HEK293 (cell line): ENCODE data around the gene RASGRP3.
A peak's percentile ranks its signal among the peaks of the same experiment; 100 is the strongest.

Experiments used
- BCL11A ChIP-seq: fragments of 450-650 bp; formaldehyde crosslinking; IDR thresholded peaks from 2 replicates; pipeline ENCODE4 v1.5.1; 2016; ENCODE audit warnings: low read depth, missing biosample characterization, missing genetic modification characterization
- BCL11B ChIP-seq: fragments of 450-650 bp; formaldehyde crosslinking; IDR thresholded peaks from 2 replicates; pipeline ENCODE4 v1.5.1; 2016; ENCODE audit warnings: low read depth, missing biosample characterization, missing genetic modification characterization
- GLIS2 ChIP-seq: fragments of 450-650 bp; formaldehyde crosslinking; IDR thresholded peaks from 2 replicates; pipeline ENCODE4 v1.5.1; 2016; ENCODE audit warnings: missing biosample characterization, missing genetic modification characterization
- HOXC10 ChIP-seq: sonication (generic); formaldehyde crosslinking; IDR thresholded peaks from 2 replicates; pipeline ENCODE4 v1.8.1; 2023; ENCODE audit warnings: mild to moderate bottlenecking, missing genetic modification reagents
- IKZF3 ChIP-seq: fragments of 450-650 bp; IDR thresholded peaks from 2 replicates; pipeline ENCODE4 v1.5.0; 2018; ENCODE audit warnings: missing biosample characterization, mild to moderate bottlenecking, missing genetic modification characterization, moderate library complexity
- KLF8 ChIP-seq: fragments of 450-650 bp; formaldehyde crosslinking; IDR thresholded peaks from 2 replicates; pipeline ENCODE4 v1.5.1; 2016; ENCODE audit warnings: missing biosample characterization, missing genetic modification characterization
- MEIS1 ChIP-seq: sonication (generic); formaldehyde crosslinking; IDR thresholded peaks from 2 replicates; pipeline ENCODE4 v1.8.1; 2022; ENCODE audit warnings: missing genetic modification reagents, mild to moderate bottlenecking, borderline replicate concordance
- SCRT1 ChIP-seq: fragments of 450-650 bp; formaldehyde crosslinking; IDR thresholded peaks from 2 replicates; pipeline ENCODE4 v1.5.1; 2016; ENCODE audit warnings: missing biosample characterization, missing genetic modification characterization, borderline replicate concordance
- YY1 ChIP-seq: fragments of 450-650 bp; formaldehyde crosslinking; IDR thresholded peaks from 2 replicates; pipeline ENCODE4 v1.5.1; 2018; ENCODE audit warnings: missing biosample characterization, missing genetic modification characterization
- ZBTB8A ChIP-seq: fragments of 450-650 bp; formaldehyde crosslinking; IDR thresholded peaks from 2 replicates; pipeline ENCODE4 v1.5.1; 2016; ENCODE audit warnings: missing biosample characterization, missing genetic modification characterization
- ZNF121 ChIP-seq: fragments of 450-650 bp; formaldehyde crosslinking; IDR thresholded peaks from 2 replicates; pipeline ENCODE4 v1.5.1; 2016; ENCODE audit warnings: missing biosample characterization, missing genetic modification characterization
- ZNF132 ChIP-seq: fragments of 450-650 bp; formaldehyde crosslinking; IDR thresholded peaks from 2 replicates; pipeline ENCODE4 v1.5.1; 2017; ENCODE audit warnings: missing biosample characterization, missing genetic modification characterization, borderline replicate concordance
- ZNF157 ChIP-seq: fragments of 450-650 bp; formaldehyde crosslinking; IDR thresholded peaks from 2 replicates; pipeline ENCODE4 v1.5.1; 2016; ENCODE audit warnings: missing biosample characterization, missing genetic modification characterization
- ZNF175 ChIP-seq: fragments of 450-650 bp; formaldehyde crosslinking; IDR thresholded peaks from 2 replicates; pipeline ENCODE4 v1.5.1; 2016; ENCODE audit warnings: missing biosample characterization, missing genetic modification characterization
- ZNF221 ChIP-seq: fragments of 450-650 bp; formaldehyde crosslinking; IDR thresholded peaks from 2 replicates; pipeline ENCODE4 v1.5.1; 2017; ENCODE audit warnings: missing biosample characterization, missing genetic modification characterization, borderline replicate concordance
- ZNF23 ChIP-seq: fragments of 450-650 bp; formaldehyde crosslinking; IDR thresholded peaks from 2 replicates; pipeline ENCODE4 v1.5.1; 2016; ENCODE audit warnings: missing biosample characterization, missing genetic modification characterization, borderline replicate concordance
- ZNF24 ChIP-seq: fragments of 450-650 bp; formaldehyde crosslinking; IDR thresholded peaks from 2 replicates; pipeline ENCODE4 v1.5.1; 2016; ENCODE audit warnings: missing biosample characterization, missing genetic modification characterization
- ZNF324 ChIP-seq: fragments of 450-650 bp; formaldehyde crosslinking; IDR thresholded peaks from 2 replicates; pipeline ENCODE4 v1.5.1; 2016; ENCODE audit warnings: missing biosample characterization, missing genetic modification characterization
- ZNF341 ChIP-seq: fragments of 450-650 bp; formaldehyde crosslinking; IDR thresholded peaks from 2 replicates; pipeline ENCODE4; 2016; ENCODE audit warnings: low read depth, missing biosample characterization, missing genetic modification characterization
- ZNF366 ChIP-seq: fragments of 450-650 bp; formaldehyde crosslinking; conservative IDR thresholded peaks from 2 replicates; pipeline ENCODE4 v1.5.1; 2016; ENCODE audit warnings: missing biosample characterization, missing genetic modification characterization
- ZNF37A ChIP-seq: fragments of 450-650 bp; IDR thresholded peaks from 2 replicates; pipeline ENCODE4 v1.5.1; 2018; ENCODE audit warnings: missing biosample characterization, missing genetic modification characterization
- ZNF624 ChIP-seq: fragments of 450-650 bp; formaldehyde crosslinking; IDR thresholded peaks from 2 replicates; pipeline ENCODE4 v1.5.1; 2017; ENCODE audit warnings: missing biosample characterization, missing genetic modification characterization
- ZNF629 ChIP-seq: fragments of 450-650 bp; formaldehyde crosslinking; IDR thresholded peaks from 2 replicates; pipeline ENCODE4 v1.5.1; 2017; ENCODE audit warnings: missing biosample characterization, missing genetic modification characterization
- ZNF785 ChIP-seq: fragments of 450-650 bp; formaldehyde crosslinking; IDR thresholded peaks from 2 replicates; pipeline ENCODE4 v1.5.1; 2016; ENCODE audit warnings: missing biosample characterization, missing genetic modification characterization
- ZNF791 ChIP-seq: fragments of 450-650 bp; formaldehyde crosslinking; IDR thresholded peaks from 2 replicates; pipeline ENCODE4 v1.5.1; 2016; ENCODE audit warnings: missing biosample characterization, missing genetic modification characterization
- ZXDB ChIP-seq: fragments of 450-650 bp; formaldehyde crosslinking; IDR thresholded peaks from 2 replicates; pipeline ENCODE4 v1.5.1; 2016; ENCODE audit warnings: missing biosample characterization, missing genetic modification characterization
- TF ChIP-seq, protein P1 (sequence below): fragments of 450-650 bp; formaldehyde crosslinking; IDR thresholded peaks from 2 replicates; pipeline ENCODE4 v1.5.1; 2016; ENCODE audit warnings: missing biosample characterization, missing genetic modification characterization
- TF ChIP-seq, protein P2 (sequence below): fragments of 450-650 bp; formaldehyde crosslinking; IDR thresholded peaks from 2 replicates; pipeline ENCODE4 v1.5.1; 2016; ENCODE audit warnings: missing biosample characterization, missing genetic modification characterization
- TF ChIP-seq, protein P3 (sequence below): fragments of 450-650 bp; formaldehyde crosslinking; IDR thresholded peaks from 2 replicates; pipeline ENCODE4 v1.5.1; 2016; ENCODE audit warnings: missing biosample characterization, missing genetic modification characterization
- TF ChIP-seq, protein P4 (sequence below): IDR thresholded peaks from 2 replicates; pipeline ENCODE4 v1.6.1; 2011; ENCODE audit warnings: mild to moderate bottlenecking, low read depth, low read length, borderline replicate concordance
- TF ChIP-seq, protein P5 (sequence below): fragments of 450-650 bp; formaldehyde crosslinking; IDR thresholded peaks from 2 replicates; pipeline ENCODE4 v1.5.1; 2016; ENCODE audit warnings: missing biosample characterization, missing genetic modification characterization

The RASGRP3 gene

DNA sequence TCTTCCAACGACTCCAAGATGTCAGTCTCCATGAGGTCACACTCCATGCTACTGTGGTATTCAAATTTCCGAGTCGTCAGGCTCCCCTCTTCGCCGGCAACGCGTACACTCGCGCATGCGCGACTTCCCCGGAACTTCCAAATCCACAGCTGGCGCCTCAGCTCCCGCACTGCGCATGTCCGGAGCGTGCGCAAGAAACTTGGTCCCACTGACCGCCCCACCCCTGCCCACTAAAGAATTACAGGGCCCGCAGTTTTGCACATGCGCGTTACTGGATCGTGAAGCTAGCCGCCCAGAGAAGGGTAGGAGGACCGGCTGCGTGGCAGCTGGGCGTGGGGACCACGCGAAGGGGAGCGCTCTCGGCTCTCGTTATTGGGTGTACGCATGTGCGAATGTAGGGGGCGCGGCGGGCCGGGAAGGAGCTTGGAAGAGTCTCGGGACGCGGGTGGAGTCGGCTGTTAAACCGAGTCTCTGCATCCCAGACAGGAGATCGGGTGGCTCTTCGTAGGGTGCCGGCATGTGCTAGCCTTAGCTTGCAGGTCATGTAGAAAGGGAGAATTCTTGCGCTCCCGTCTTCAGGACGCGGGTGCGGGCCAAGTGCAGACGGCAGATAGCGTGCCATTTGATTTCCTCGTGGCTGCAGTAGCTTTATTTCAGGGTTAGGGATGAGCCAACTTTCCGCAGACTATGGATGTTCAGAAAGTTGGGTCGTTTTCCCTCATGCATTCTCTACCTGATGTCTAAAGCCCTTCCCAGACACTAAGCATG, 122.9 kb downstream of the RASGRP3 start, which contains the start of gene FAM98A (continued):
- no peak for TF ChIP-seq ZNF132
- no peak for TF ChIP-seq BCL11A (tag by site-specific recombination)
- TF ChIP-seq BCL11B = no peak
- TF ChIP-seq IKZF3 = no peak
- TF ChIP-seq, protein P1, sequence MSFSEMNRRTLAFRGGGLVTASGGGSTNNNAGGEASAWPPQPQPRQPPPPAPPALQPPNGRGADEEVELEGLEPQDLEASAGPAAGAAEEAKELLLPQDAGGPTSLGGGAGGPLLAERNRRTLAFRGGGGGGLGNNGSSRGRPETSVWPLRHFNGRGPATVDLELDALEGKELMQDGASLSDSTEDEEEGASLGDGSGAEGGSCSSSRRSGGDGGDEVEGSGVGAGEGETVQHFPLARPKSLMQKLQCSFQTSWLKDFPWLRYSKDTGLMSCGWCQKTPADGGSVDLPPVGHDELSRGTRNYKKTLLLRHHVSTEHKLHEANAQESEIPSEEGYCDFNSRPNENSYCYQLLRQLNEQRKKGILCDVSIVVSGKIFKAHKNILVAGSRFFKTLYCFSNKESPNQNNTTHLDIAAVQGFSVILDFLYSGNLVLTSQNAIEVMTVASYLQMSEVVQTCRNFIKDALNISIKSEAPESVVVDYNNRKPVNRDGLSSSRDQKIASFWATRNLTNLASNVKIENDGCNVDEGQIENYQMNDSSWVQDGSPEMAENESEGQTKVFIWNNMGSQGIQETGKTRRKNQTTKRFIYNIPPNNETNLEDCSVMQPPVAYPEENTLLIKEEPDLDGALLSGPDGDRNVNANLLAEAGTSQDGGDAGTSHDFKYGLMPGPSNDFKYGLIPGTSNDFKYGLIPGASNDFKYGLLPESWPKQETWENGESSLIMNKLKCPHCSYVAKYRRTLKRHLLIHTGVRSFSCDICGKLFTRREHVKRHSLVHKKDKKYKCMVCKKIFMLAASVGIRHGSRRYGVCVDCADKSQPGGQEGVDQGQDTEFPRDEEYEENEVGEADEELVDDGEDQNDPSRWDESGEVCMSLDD (tag by site-specific recombination) = no peak
- 0 out of 2 replicates have a peak, but pooled peaks have one; percentile 22 for TF ChIP-seq ZNF366 (tag by site-specific recombination)
- TF ChIP-seq, protein P2, sequence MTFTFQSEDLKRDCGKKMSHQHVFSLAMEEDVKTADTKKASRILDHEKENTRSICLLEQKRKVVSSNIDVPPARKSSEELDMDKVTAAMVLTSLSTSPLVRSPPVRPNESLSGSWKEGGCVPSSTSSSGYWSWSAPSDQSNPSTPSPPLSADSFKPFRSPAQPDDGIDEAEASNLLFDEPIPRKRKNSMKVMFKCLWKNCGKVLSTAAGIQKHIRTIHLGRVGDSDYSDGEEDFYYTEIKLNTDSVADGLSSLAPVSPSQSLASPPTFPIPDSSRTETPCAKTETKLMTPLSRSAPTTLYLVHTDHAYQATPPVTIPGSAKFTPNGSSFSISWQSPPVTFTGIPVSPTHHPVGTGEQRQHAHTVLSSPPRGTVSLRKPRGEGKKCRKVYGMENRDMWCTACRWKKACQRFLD = no peak
- no peak for TF ChIP-seq ZNF37A (tag by site-specific recombination)
- no peak for TF ChIP-seq MEIS1 (CRISPR knock-in tag)
- TF ChIP-seq ZNF629 (tag by site-specific recombination) = no peak; the same call in 1 of the 2 replicates
- TF ChIP-seq ZNF157 = no peak
- TF ChIP-seq ZNF624 (tag by site-specific recombination) = no peak
- TF ChIP-seq, protein P3, sequence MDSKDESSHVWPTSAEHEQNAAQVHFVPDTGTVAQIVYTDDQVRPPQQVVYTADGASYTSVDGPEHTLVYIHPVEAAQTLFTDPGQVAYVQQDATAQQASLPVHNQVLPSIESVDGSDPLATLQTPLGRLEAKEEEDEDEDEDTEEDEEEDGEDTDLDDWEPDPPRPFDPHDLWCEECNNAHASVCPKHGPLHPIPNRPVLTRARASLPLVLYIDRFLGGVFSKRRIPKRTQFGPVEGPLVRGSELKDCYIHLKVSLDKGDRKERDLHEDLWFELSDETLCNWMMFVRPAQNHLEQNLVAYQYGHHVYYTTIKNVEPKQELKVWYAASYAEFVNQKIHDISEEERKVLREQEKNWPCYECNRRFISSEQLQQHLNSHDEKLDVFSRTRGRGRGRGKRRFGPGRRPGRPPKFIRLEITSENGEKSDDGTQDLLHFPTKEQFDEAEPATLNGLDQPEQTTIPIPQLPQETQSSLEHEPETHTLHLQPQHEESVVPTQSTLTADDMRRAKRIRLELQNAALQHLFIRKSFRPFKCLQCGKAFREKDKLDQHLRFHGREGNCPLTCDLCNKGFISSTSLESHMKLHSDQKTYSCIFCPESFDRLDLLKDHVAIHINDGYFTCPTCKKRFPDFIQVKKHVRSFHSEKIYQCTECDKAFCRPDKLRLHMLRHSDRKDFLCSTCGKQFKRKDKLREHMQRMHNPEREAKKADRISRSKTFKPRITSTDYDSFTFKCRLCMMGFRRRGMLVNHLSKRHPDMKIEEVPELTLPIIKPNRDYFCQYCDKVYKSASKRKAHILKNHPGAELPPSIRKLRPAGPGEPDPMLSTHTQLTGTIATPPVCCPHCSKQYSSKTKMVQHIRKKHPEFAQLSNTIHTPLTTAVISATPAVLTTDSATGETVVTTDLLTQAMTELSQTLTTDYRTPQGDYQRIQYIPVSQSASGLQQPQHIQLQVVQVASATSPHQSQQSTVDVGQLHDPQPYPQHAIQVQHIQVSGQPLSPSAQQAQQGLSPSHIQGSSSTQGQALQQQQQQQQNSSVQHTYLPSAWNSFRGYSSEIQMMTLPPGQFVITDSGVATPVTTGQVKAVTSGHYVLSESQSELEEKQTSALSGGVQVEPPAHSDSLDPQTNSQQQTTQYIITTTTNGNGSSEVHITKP (tag by site-specific recombination) = peak; percentile 94
- TF ChIP-seq ZNF785 (tag by site-specific recombination) = no peak
- TF ChIP-seq GLIS2 (tag by site-specific recombination) = 0 out of 2 replicates have a peak, but pooled peaks have one; percentile 12
- 0 out of 2 replicates have a peak, but pooled peaks have one; percentile 22 for TF ChIP-seq ZNF24 (tag by site-specific recombination)
- TF ChIP-seq HOXC10 = no peak
- TF ChIP-seq ZNF175 (tag by site-specific recombination) = no peak
- TF ChIP-seq KLF8 = peak; percentile 41
- TF ChIP-seq ZNF121 (tag by site-specific recombination) = no peak
- TF ChIP-seq, protein P4, sequence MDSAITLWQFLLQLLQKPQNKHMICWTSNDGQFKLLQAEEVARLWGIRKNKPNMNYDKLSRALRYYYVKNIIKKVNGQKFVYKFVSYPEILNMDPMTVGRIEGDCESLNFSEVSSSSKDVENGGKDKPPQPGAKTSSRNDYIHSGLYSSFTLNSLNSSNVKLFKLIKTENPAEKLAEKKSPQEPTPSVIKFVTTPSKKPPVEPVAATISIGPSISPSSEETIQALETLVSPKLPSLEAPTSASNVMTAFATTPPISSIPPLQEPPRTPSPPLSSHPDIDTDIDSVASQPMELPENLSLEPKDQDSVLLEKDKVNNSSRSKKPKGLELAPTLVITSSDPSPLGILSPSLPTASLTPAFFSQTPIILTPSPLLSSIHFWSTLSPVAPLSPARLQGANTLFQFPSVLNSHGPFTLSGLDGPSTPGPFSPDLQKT = peak; percentile 22; the same call in 1 of the 2 replicates
- no peak for TF ChIP-seq ZNF23 (tag by site-specific recombination)
- TF ChIP-seq ZBTB8A = no peak
- TF ChIP-seq YY1 (tag by site-specific recombination) = no peak
- TF ChIP-seq ZXDB (tag by site-specific recombination) = peak; percentile 45; the same call in 1 of the 2 replicates
- no peak for TF ChIP-seq ZNF221 (tag by site-specific recombination)
- TF ChIP-seq ZNF791 (tag by site-specific recombination) = no peak
- peak; percentile 94 for TF ChIP-seq ZNF341 (tag by site-specific recombination)
- no peak for TF ChIP-seq SCRT1
- TF ChIP-seq ZNF324 (tag by site-specific recombination) = no peak
- TF ChIP-seq, protein P5, sequence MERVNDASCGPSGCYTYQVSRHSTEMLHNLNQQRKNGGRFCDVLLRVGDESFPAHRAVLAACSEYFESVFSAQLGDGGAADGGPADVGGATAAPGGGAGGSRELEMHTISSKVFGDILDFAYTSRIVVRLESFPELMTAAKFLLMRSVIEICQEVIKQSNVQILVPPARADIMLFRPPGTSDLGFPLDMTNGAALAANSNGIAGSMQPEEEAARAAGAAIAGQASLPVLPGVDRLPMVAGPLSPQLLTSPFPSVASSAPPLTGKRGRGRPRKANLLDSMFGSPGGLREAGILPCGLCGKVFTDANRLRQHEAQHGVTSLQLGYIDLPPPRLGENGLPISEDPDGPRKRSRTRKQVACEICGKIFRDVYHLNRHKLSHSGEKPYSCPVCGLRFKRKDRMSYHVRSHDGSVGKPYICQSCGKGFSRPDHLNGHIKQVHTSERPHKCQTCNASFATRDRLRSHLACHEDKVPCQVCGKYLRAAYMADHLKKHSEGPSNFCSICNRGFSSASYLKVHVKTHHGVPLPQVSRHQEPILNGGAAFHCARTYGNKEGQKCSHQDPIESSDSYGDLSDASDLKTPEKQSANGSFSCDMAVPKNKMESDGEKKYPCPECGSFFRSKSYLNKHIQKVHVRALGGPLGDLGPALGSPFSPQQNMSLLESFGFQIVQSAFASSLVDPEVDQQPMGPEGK = no peak
